ENCODE measurements around the gene STXBP3. TPM values are rescaled to one million over a fixed set of nuclear protein-coding genes. Genes with fewer than 3 reads are reported as not detected.

The STXBP3 gene
- total RNA-seq, 2 experiments from 2014 or later: 38.9 to 39.3 TPM

GRCh38 chr1:108715932-108716331, 30.5 kb upstream of the STXBP3 start:
- CTCF ChIA-PET: interaction anchor here (1.0 kb wide), 1 partner anchor 71 kb away, joined by 5 read pairs; no protein-coding TSS in a partner anchor
- Mint-ChIP-seq H3K36me3 (ENCODE audit: low read depth) (no peaks in the 10 kb centered on the region), H3K4me1 (peaks cover 3% of the 10 kb centered on the region), H3K27me3 (no peaks in the 10 kb centered on the region), H3K9me3 (ENCODE audit: low read depth) (no peaks in the 10 kb centered on the region), H3K4me3 (no peak overlapping the region), H3K27ac (no peak overlapping the region)
- POLR2A ChIA-PET: no interaction called here
- ATAC-seq (no peak), DNase-seq (no peak)
- intact Hi-C loops (cut with DNase I, micrococcal nuclease): no loop called here

DNA sequence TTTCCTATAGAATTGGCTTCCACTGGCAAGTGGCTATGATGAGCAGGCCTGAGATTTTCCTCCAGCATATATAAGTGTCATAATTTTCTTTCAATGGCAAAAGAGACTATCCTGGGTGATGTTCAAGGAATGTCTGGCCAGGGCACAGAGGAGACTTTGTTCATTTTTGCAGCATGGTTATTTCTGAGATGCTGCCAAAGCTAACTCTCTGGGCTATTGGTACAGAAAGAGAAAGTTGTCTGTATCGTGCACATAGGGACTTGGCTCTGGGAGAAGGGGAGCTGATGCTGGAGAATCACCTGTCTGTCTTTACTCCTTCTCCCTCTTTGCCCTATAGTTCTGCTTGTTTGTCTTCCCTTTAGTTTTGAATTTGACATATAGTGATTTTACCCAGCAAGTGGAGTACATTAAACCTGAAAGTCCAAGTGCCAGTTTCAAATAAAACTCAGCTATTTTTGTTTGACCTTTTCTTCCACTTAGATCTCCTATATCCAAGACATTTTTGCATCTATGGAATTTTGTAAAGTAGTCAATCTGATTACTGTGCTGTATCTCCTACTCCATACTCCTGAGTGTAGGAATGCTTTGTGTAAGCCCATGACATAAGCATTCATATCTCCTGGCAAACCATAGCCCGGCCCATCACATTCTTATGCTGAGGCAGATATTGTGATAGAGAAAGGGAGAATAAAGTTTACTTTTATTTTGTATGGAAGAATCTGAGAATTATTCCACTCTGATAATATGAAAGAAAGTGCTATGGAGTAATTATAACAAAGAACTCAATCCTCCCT, 29.8 kb upstream of the STXBP3 start:
- H3K36me3 Mint-ChIP-seq (ENCODE audit: low read depth): no peaks in the 10 kb centered on the region
- DNase-seq (no peak), ATAC-seq (no peak)
- H3K4me3 Mint-ChIP-seq: no peak overlapping the region
- ChIA-PET CTCF (interaction anchor here (1.0 kb wide), 1 partner anchor 70 kb away, joined by 5 read pairs; no protein-coding TSS in a partner anchor), POLR2A (no interaction called here)
- intact Hi-C loops (cut with DNase I, micrococcal nuclease): no loop called here
- no peaks in the 10 kb centered on the region for H3K9me3 Mint-ChIP-seq (ENCODE audit: low read depth)
- H3K27me3 Mint-ChIP-seq: no peaks in the 10 kb centered on the region
- no peak overlapping the region for H3K27ac Mint-ChIP-seq
- peaks cover 3% of the 10 kb centered on the region for H3K4me1 Mint-ChIP-seq

DNA sequence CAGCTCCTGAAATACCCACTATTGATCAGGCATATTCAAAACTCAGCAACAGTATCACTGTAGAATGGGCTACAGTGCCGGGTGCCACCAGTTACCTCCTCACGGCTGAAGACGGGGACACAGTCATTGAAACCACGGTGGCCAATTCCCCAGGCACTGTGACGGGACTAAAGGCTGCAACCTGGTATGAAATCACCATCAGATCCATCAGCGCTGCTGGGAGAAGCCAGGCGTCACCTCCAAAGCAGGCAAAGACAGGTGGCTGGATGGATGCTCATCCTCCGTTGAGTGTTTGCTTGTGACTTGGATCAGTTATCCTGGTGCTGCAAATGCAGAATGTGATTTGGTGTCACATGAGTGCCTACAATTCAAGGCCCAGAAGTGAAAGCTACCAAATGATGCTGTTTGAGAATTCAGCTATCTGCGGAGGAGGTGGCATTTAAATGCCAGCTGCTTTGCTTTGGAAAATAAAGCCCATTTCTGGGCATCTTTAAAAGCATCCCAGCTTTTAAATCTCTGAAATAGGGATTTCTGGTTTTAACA, 28.6 kb upstream of the STXBP3 start:
- Mint-ChIP-seq H3K9me3 (ENCODE audit: low read depth) (no peaks in the 10 kb centered on the region), H3K27ac (no peak overlapping the region), H3K4me1 (peaks cover 3% of the 10 kb centered on the region), H3K4me3 (no peak overlapping the region), H3K36me3 (ENCODE audit: low read depth) (no peaks in the 10 kb centered on the region), H3K27me3 (no peaks in the 10 kb centered on the region)
- ATAC-seq (no peak), DNase-seq (no peak)
- intact Hi-C loops (cut with DNase I, micrococcal nuclease): no loop called here
- POLR2A ChIA-PET: no interaction called here
- CTCF ChIA-PET: interaction anchor here (0.6 to 0.7 kb wide), 2 partner anchors 71 to 120 kb away, joined by 3 read pairs; no protein-coding TSS in a partner anchor

GRCh38 chr1:108718927-108719655, 27.4 kb upstream of the STXBP3 start:
- POLR2A ChIA-PET: interaction anchor here (0.7 kb wide), 1 partner anchor 26 kb away, joined by 6 read pairs; no protein-coding TSS in a partner anchor
- CTCF ChIA-PET: interaction anchor here (0.6 kb wide), 1 partner anchor 14 kb away, joined by 3 read pairs; no protein-coding TSS in a partner anchor
- intact Hi-C loops (cut with DNase I, micrococcal nuclease): no loop called here
- Mint-ChIP-seq H3K4me1 (peaks cover 3% of the 10 kb centered on the region), H3K27me3 (no peaks in the 10 kb centered on the region), H3K27ac (no peak overlapping the region), H3K4me3 (no peak overlapping the region), H3K9me3 (ENCODE audit: low read depth) (no peaks in the 10 kb centered on the region), H3K36me3 (ENCODE audit: low read depth) (no peaks in the 10 kb centered on the region)
- DNase-seq (no peak), ATAC-seq (no peak)

DNA sequence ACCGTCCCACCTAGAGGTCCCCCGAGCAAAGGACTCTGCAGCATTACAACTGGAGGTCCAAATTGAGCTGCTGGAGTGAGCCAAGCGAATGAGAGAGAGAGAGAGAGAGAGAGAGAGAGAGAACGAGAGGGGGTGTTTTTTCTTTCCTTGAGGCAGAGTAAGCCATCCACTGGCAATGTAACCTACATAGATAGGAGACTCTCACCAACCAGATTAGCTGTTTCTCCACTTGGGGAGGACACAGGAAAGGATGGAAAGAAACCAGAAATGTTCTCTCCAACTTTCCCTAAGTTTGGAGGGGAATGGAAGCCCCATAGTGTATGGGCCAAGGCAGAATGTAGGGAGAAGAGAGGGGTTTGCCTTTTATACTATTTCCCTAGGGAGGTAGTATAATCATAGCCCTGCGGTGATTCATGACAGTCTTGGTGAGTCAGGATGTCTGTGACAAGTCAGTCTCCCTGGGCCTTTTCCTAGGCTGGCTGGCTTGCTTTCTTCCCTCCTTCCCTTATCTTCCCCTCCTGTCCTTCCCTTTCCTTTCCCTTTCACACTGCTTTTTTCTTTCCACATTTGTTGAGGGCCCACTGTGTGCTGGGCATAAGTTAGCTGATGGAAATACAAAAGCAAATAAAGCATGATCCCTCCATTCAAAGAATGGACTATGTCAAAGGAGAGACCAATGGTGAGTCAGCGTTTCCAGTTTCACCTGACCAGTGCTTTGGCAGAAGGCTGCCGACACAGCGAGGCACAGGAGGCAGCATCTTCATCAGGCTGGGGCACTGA, 26.6 kb upstream of the STXBP3 start:
- Mint-ChIP-seq H3K27ac (no peak overlapping the region), H3K36me3 (ENCODE audit: low read depth) (no peaks in the 10 kb centered on the region), H3K9me3 (ENCODE audit: low read depth) (no peaks in the 10 kb centered on the region), H3K4me3 (no peak overlapping the region), H3K4me1 (peaks cover 3% of the 10 kb centered on the region), H3K27me3 (no peaks in the 10 kb centered on the region)
- POLR2A ChIA-PET: interaction anchor here (0.6 to 0.7 kb wide), 2 partner anchors 25 to 75 kb away, joined by 3 to 6 read pairs; no protein-coding TSS in a partner anchor
- intact Hi-C loops (cut with DNase I, micrococcal nuclease): no loop called here
- peak; percentile 68 for ATAC-seq
- no peak for DNase-seq
- CTCF ChIA-PET: interaction anchor here (0.6 kb wide), 1 partner anchor 14 kb away, joined by 3 read pairs; no protein-coding TSS in a partner anchor

DNA sequence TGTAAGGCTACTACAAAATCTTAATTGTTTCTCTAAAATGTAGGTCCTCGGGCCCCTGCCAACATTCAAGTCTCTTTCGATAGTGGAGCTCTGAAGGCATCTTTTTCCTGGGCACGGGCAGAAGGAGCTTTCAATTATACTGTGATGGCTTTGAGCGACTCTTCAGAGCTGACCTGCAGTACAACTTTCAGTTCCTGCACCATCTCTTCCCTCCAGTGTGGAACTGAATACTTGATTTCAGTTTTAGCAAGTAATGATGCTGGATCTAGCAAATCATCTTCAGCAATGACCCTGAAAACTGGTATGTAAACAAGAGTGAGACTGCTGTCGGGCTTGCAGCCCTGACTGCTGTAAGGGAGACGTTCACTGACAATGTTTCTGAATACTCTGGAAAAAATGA, 24.2 kb upstream of the STXBP3 start:
- ChIA-PET POLR2A (no interaction called here), CTCF (interaction anchor here (1.2 kb wide), 1 partner anchor 10 kb away, joined by 3 read pairs; the partner anchor contains the start of gene FNDC7)
- Mint-ChIP-seq H3K27ac (no peak overlapping the region), H3K4me3 (no peak overlapping the region), H3K4me1 (peaks cover 3% of the 10 kb centered on the region), H3K27me3 (no peaks in the 10 kb centered on the region), H3K36me3 (ENCODE audit: low read depth) (no peaks in the 10 kb centered on the region), H3K9me3 (ENCODE audit: low read depth) (no peaks in the 10 kb centered on the region)
- DNase-seq (no peak), ATAC-seq (no peak)
- intact Hi-C loops (cut with DNase I, micrococcal nuclease): no loop called here

DNA sequence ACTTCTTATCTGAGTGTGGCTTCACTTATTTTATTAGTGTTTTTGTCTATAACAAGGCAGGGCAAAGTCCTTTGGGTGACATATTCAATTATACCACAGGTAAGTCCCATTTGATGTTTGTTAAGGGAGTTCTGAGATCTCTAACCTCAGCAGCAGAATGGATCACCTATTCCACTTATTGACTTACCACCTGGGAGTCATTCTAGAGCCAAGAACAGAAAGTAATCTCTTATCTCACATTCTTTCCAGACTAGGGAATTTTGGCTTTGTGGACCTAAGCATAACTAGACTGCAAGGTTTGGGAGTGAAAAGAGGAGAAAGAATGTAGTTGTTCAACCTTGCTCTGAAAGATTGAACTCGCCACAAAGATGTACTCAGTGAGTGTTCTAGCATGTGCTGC, 20.6 kb upstream of the STXBP3 start:
- H3K4me3 Mint-ChIP-seq: no peak overlapping the region
- CTCF ChIA-PET: no interaction called here
- no peaks in the 10 kb centered on the region for H3K36me3 Mint-ChIP-seq (ENCODE audit: low read depth)
- no peak for DNase-seq
- POLR2A ChIA-PET: no interaction called here
- H3K4me1 Mint-ChIP-seq: no peaks in the 10 kb centered on the region
- H3K9me3 Mint-ChIP-seq (ENCODE audit: low read depth): no peaks in the 10 kb centered on the region
- intact Hi-C loops (cut with DNase I, micrococcal nuclease): no loop called here
- H3K27ac Mint-ChIP-seq: no peak overlapping the region
- H3K27me3 Mint-ChIP-seq: no peaks in the 10 kb centered on the region
- no peak for ATAC-seq

GRCh38 chr1:108728327-108728923, 18.0 kb upstream of the STXBP3 start:
- H3K27ac Mint-ChIP-seq: no peak overlapping the region
- intact Hi-C loops (cut with DNase I, micrococcal nuclease): no loop called here
- H3K9me3 Mint-ChIP-seq (ENCODE audit: low read depth): no peaks in the 10 kb centered on the region
- no peaks in the 10 kb centered on the region for H3K36me3 Mint-ChIP-seq (ENCODE audit: low read depth)
- ChIA-PET POLR2A (no interaction called here), CTCF (interaction anchor here (0.6 kb wide), 1 partner anchor 16 kb away, joined by 3 read pairs; no protein-coding TSS in a partner anchor)
- H3K27me3 Mint-ChIP-seq: no peaks in the 10 kb centered on the region
- H3K4me1 Mint-ChIP-seq: no peaks in the 10 kb centered on the region
- DNase-seq (no peak), ATAC-seq (no peak)
- H3K4me3 Mint-ChIP-seq: no peak overlapping the region

DNA sequence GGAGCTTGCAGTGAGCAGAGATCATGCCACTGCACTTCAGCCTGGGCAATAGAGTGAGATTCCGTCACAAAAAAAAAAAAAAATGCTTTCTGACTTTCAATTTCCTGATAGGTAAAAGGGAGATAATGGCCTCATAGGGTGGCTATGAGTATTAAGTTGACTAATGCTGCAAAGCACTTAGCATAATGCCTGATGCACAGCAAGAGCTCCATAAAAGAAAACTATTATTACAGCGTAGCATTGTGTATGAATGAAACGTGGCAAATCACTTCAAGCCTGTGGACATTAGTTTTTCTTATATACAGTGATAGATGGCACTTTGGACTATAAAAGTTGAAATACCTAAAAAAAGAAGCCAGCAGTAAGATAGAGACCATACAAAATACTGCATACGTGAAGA, 17.0 kb upstream of the STXBP3 start:
- POLR2A ChIA-PET: no interaction called here

GRCh38 chr1:108732398-108732797, 14.1 kb upstream of the STXBP3 start:
- ChIA-PET CTCF (interaction anchor here (0.5 kb wide), 1 partner anchor 28 kb away, joined by 3 read pairs; no protein-coding TSS in a partner anchor), POLR2A (no interaction called here)
- H3K9me3 Mint-ChIP-seq (ENCODE audit: low read depth): no peaks in the 10 kb centered on the region
- no peaks in the 10 kb centered on the region for H3K36me3 Mint-ChIP-seq (ENCODE audit: low read depth)
- no peak overlapping the region for H3K4me3 Mint-ChIP-seq
- no peaks in the 10 kb centered on the region for H3K4me1 Mint-ChIP-seq
- no peak overlapping the region for H3K27ac Mint-ChIP-seq
- DNase-seq (no peak), ATAC-seq (no peak)
- intact Hi-C loops (cut with DNase I, micrococcal nuclease): no loop called here
- no peaks in the 10 kb centered on the region for H3K27me3 Mint-ChIP-seq

More for the DNA sequence above, 17.0 kb upstream of the STXBP3 start:
- intact Hi-C loops (cut with DNase I, micrococcal nuclease): no loop called here
- DNase-seq (no peak), ATAC-seq (no peak)
- H3K4me3 Mint-ChIP-seq: no peak overlapping the region
- no peaks in the 10 kb centered on the region for H3K36me3 Mint-ChIP-seq (ENCODE audit: low read depth)
- no peak overlapping the region for H3K27ac Mint-ChIP-seq
- no peaks in the 10 kb centered on the region for H3K9me3 Mint-ChIP-seq (ENCODE audit: low read depth)
- no peaks in the 10 kb centered on the region for H3K27me3 Mint-ChIP-seq
- no peaks in the 10 kb centered on the region for H3K4me1 Mint-ChIP-seq
- CTCF ChIA-PET: interaction anchor here (0.6 to 0.9 kb wide), 2 partner anchors 24 to 270 kb away, joined by 3 to 4 read pairs; no protein-coding TSS in a partner anchor

Data from activated CD4-positive, alpha-beta T cell treated with anti-CD3 and anti-CD28 coated beads for 36 hours (primary cell).